Stimulated activated CD4-positive, alpha-beta T cell treated with anti-CD3 and anti-CD28 coated beads, Interleukin-15, amount 100 ng/mL, for 1 hour (primary cell): ENCODE results near the gene PLXND1.

Experiments
- DNase-seq, 2 donors: peaks; one replicate each; pipeline ENCODE4 v3.0.0-alpha.2; 2020; ENCODE audit warnings: low read depth in 1 of 2, low spot score in 1 of 2

PLXND1 gene

GRCh38 chr3:129602309-129602708 is 4.2 kb downstream of the PLXND1 start:
- DNase-seq, result no peak

- DNase-seq, result no peak
Observed at GRCh38 chr3:129601713-129602112, 4.8 kb downstream of the PLXND1 start.

GRCh38 chr3:129600348-129600747 is 6.1 kb downstream of the PLXND1 start:
- DNase-seq, result no peak

DNA sequence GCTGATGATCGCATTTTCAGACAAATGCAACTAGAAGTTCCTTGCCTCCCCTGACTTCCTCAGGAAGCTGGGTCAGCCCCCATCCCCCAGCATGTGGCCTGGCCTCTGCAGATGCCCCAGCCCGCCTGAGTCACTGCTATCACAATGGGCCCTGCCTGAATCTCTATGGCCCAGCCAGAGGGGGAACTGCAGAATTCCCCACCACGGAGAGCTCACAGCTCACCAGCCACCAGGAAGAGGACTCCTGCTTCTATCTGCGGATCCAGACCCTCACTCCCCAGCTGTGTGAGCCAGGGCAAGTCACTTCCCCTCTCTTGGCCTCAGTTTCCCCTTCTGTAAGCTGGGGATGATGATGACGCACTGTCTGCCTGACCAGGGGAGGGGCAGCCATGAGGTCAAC is 6.9 kb downstream of the PLXND1 start:
- DNase-seq, result no peak

- DNase-seq, result no peak
Observed at GRCh38 chr3:129599073-129599472, 7.4 kb downstream of the PLXND1 start.

- no peak for DNase-seq
Observed at GRCh38 chr3:129598484-129598883, 8.0 kb downstream of the PLXND1 start.

- DNase-seq, result no peak
Observed at GRCh38 chr3:129598000-129598381, 8.5 kb downstream of the PLXND1 start.

GRCh38 chr3:129597087-129597999 is 9.1 kb downstream of the PLXND1 start:
- no peak for DNase-seq

DNA sequence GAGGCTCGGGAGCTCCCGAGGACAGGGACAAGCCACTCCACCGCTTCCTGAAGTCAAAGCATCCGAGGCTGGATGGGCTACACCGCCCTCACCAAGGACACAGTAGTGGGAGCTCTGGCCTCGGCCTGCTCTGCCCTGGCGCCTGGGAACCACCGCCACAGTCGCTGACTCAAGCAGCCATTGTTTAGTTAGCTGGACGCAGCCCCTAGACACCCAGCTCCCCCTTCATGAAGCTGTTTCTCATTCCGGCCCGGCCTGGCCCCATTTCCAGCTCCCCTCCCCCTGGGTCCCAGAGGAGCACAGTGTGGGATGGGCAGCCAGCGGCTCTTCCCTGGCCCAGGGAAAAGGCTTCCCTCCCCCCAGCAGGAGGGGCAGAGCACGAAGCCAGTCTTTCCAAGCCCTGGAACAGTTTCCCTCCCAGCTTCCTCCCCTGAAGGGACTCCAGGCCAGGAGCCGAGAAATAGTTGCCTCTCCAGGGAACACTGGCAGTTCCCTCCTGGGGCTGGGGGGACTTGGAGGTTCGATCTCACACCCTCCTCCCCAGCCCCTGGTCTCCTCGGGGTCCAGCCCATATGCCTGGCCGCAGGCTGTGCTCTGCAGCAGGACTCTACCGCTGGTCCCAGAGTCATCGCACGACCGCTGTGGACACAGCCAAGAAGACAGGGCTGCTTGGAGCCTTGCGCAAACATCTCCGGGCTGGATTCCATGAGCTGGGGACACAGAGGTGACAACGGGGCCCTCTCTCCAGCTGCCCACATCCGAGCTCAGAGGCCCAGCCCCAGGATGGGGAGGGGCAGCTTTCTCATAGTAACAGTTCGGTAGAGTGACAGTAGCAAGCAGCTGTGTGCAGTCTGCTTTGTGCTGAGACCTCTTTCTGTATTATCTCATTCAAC is 10.0 kb downstream of the PLXND1 start:
- no peak for DNase-seq

GRCh38 chr3:129595544-129596193 is 10.8 kb downstream of the PLXND1 start:
- DNase-seq, result no peak

DNA sequence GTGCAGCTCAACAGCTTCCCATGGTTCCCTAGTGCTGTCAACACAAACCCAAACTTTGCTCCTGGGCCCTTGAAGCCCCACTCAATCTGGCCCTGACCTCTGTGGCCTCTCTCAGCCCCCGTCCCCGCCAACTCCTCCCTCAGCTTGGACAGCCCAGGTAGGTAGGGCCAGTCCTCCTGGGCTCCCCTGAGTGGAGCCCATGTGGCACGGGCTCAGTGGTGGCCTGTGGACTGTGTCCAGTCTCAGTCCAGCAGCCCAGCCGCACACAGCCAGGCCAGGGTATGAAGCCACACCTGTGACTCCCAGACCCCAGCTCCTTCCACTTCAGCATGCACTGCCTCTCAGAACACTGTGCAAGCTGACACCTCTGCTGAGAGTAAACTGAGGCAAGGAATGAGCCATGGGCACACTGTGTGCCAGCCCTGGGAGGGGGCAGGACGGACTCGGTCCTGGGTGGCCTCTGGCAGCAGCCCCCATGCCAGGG is 11.5 kb downstream of the PLXND1 start:
- no peak for DNase-seq

- DNase-seq, result no peak
Observed at GRCh38 chr3:129594409-129594808, 12.1 kb downstream of the PLXND1 start.

GRCh38 chr3:129593595-129594339 is 12.7 kb downstream of the PLXND1 start:
- DNase-seq, result no peak

- no peak for DNase-seq
Observed at GRCh38 chr3:129593230-129593594, 13.3 kb downstream of the PLXND1 start.

- DNase-seq, result no peak
Observed at GRCh38 chr3:129592381-129593131, 13.9 kb downstream of the PLXND1 start.

GRCh38 chr3:129591932-129592331 is 14.5 kb downstream of the PLXND1 start:
- no peak for DNase-seq

GRCh38 chr3:129590215-129590614 is 16.3 kb downstream of the PLXND1 start:
- DNase-seq, result no peak

DNA sequence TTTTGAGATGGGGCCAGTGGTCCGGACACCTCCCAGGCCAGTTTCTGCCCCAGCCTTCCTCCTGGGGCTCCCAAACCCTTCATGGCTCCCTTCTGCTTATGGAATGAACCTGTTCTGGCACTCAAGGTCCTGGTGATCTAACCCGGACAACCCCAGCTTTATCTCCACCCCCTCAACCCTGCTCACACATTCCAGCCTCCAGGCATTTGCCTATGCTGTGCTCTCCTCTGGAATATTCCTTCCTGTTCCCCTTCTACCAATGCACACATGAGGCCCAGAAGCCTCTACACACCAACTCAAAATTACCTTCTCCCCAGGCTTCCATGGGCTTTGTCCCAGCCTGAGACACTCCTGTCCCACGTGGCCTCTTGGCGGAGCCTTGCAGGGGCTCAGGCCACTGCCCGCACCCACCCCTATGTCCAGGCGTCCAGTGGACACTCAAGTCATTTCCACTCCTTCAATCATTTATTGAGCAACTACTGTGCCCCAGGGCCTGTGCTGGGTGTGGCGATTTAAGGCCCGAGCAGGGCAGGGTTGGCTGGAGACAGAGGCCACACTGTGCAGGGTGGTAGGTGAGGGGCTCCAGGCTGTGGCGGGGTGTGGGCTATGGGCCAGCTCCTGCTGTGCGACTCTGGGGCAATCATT is 18.8 kb downstream of the PLXND1 start:
- no peak for DNase-seq

DNA sequence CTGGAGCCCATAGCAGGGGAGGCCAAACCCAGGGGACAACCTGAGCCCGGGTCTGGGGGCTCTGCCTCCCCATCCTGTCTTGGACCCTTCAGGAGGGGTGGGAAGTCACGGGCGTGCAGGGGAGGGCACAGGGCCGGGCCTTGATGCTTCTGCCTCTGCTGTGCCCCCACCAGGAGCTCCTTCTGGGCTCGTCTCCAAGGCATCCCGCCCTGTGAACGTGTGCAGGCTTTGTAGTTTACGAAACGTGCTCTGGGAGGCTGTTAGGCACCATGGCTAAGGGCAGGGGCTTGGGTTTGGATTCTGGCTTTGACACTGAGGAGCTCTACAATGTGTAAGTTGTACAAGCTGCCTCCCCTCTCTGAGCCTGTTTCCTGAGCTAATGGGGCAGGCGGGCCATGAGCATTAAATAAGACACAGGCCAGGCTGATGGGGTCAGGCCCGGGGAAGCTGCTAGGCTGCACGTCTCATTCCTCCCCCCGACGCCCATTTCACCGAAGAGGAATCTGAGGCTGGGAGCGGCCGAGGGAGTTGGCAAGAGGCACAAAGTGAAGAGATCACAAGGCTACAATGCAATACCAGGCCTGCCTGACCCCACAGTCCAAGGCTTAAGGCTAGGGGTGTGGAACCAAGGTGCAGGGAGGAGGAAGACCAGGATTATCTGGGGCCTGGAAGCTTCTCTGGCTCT is 19.6 kb downstream of the PLXND1 start:
- no peak for DNase-seq
